HL-60/S4 treated with phorbol 12-myristate 13-acetate at 8.2 ng/mL for 4 days and 3 days (cell line): ENCODE data around the gene COL5A1.

ENCODE experiments used
- in situ Hi-C: fragments of 300-500 bp; cut with MboI; formaldehyde crosslinking; loops from 2 replicates; pipeline ENCODE4 v1.15.0; 2022; ENCODE audit warnings: low sequenced_read_pairs

COL5A1 gene

DNA sequence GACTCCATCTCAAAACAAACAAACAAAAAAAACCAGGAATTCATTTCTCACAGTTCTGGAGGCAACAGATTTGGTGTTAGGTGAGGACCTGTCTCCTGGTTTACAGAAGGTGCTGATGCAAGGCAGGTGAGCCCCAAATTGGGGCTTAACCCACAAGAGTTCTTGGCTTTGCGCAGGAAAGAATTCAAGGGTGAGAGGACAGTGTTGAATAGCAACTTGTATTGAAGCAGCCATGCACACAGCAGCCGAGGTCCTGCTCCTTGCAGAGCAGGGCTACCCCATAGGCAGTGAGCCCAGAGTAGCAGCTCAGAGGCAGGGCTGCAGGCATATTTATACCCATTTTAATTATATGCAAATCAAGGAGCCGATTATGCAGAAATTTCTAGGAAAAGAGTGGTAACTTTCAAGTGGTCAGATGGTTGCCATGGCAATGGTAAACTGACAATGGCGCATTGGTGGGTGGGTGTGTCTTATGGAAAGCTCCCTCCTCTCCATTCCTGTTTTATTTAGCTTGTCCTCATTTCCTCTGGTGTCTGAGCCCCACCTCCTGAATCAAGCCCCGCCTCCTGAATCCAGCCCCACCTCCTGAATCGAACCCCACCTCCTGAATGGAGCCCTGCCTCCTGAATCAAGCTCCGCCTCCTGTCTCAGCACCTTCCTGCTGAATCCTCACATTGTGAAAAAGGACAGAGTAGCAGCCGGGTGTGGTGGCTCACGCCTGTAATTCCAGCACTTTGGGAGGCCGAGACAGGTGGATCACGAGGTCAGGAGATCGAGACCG lies 34.5 kb upstream of the COL5A1 start:
- in situ Hi-C loops: no loop called here

DNA sequence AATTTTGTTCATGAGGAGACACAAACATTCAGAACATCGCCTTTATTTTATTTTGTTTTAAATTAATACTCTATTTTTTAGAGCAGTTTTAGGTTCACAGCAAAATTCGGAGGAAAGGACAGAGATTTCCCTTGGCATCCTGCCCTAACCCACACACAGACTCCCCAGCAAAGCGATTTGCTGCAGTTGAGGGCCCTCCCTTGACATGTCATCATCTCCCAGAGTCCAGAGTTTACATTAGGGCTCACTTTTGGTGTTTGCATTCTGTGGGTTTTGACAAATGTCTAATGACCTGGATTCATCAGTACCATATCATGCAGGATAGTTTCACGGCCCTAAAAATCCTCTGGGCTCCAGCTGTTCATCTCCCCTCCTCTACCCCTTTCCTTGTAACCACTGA lies 33.6 kb upstream of the COL5A1 start:
- in situ Hi-C loops: no loop called here

DNA sequence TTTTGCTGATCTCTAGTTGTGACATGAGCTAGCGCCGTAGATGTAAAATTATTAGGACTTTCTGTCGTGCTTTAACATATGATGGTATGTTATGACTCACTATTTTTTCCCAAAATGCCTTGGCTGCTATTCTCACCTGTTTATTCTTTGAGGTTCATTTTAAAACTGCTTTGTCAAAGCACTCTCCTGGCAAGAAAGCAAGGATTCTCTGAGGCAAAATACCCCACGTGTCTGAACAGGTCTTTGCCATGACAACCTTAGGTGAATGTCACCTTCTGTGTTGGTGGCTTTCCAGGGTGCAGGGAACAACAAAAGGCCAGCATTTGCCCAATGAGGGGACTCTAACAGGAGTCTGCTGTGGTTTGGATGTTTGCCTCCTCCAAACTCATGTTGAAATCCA lies 30.6 kb upstream of the COL5A1 start:
- in situ Hi-C loops: no loop called here

DNA sequence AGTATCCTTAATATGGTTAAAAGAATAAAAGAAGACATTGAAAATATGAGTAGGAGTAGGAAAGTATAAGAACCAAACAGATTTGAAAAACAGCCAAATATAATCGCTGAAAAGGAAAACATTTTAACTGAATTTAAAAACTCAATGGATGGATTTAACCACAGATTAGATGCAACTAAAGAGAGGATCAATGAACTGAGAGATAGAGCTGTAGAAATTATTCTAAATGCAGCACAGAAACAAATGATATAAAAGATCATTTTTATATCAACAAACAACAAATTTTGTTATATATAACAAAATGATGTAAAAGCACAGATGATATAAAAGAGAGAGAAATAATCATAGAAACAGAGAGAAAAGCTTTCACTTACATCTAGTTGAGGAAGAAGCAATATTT lies 29.3 kb upstream of the COL5A1 start:
- in situ Hi-C loops: no loop called here

DNA sequence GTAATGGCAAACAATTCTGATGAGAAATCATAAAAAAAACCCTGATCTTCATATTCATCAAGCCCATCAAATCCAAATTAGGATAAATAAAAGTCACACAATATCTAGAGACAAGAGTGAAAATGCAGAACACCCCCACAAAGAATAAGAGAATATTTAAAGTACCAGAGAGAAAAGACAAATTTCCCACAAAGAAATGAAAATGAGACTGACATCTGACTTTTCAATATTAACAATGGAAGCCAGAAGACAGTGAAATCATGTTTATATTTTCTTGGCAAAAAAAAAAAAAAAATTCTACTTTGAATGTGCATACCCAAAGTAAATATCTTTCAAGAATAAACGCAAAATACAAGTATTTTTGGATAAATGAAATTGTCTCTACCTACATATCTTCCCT lies 28.9 kb upstream of the COL5A1 start:
- in situ Hi-C loops: no loop called here

DNA sequence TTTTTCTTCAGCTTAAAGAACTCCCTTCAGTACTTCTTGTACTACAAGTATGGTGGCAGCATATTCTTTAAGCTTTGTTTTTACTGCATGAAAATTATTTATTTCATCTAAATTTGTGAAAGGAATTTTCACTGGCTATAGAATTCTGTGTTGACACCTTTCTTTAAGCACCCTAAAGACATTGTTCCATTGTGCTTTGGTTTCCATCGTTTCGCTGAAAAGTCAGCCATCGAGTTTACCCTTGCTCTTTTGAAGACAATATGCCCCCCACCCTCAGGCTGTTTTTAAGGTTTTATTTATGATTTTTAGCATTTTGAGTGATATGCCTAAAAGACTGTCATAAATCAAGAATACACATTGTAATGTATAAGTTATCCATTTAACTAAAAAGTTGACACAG lies 27.3 kb upstream of the COL5A1 start:
- in situ Hi-C loops: no loop called here

DNA sequence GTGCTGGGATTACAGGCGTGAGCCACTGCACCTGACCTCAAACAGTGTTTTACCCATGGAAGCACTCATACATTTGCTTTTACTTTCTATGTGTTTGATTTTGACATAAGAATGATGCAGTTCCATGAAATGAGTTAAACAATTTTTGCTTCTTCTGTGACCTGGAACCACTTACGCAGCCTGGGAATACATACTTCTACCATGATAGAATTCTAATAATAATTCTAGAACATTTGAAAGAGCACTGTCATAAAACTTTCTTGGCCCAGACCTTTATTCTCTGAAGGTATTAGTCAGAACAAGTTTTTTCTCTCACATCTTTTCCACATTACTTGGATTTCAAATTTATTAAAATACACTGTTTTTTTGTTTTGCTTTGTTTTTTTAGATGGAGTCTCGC lies 25.3 kb upstream of the COL5A1 start:
- in situ Hi-C loops: no loop called here

DNA sequence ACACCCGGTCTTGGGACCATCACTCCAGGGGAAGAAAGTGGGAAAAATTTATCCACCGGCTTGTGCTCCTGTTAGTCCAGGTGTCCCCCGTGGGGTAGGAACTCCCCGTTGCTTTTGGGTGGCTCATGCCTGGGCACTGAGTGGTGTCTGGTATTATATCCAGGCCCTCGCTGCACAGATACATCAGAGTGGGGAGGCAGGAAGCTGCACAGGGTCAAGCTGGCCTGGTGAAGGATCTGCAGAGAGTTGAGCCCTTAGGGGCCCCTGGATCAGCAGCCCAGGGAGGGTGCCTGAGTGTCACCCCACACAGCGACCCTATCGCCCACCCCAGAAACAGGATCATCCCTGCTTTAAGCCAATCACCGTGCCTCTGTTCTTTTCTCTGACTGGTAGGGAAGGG lies 24.4 kb upstream of the COL5A1 start:
- in situ Hi-C loops: no loop called here

DNA sequence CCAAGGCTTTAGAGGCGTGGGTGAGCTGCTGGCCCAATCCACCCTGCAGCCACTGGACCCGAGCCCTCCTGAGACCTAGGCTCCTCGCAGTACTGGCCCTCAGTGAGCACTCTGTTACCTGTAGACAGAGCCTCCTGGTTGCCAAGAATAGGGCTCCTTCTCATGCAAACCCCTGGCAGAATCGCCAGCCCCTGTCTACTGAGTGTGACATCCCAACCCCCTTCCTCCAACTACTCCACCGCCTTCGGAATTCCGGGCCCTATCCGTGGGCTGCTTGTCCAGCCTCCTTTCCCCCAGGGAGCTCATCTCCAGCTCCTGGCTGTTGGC lies 23.8 kb upstream of the COL5A1 start:
- in situ Hi-C loops: no loop called here

DNA sequence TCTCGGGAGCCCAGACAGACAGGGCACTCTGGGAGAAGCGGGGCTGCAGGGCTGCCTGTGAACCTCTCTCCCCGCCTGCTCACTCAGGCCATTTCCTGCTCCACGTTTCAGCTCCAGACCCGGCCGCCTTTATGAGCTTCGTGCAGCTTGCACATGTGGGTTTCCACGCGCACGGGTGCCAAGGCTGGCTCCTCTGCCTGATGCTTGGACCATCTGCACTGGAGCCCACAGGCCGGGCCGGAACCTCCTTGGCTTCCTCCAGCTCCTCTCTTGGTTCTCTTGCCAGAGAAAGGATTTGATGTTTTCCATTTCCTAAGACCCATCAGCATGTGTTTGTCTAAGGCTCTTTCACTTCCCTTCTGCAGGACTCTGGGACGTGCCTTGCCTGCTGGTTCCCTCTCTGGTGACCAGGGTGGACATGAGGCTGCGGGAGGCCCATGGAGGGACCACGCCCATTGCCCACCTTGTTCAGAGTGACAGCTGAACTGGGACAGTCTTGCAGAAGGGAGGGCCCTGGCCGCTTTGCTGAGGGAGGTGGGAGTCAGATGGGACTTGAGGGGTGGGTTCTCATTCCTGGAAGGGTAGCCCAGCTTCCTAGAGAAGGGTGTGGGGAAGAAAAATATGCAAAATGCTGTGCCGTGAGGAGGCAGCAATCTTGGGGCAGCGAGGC lies 23.3 kb upstream of the COL5A1 start:
- in situ Hi-C loops: no loop called here

DNA sequence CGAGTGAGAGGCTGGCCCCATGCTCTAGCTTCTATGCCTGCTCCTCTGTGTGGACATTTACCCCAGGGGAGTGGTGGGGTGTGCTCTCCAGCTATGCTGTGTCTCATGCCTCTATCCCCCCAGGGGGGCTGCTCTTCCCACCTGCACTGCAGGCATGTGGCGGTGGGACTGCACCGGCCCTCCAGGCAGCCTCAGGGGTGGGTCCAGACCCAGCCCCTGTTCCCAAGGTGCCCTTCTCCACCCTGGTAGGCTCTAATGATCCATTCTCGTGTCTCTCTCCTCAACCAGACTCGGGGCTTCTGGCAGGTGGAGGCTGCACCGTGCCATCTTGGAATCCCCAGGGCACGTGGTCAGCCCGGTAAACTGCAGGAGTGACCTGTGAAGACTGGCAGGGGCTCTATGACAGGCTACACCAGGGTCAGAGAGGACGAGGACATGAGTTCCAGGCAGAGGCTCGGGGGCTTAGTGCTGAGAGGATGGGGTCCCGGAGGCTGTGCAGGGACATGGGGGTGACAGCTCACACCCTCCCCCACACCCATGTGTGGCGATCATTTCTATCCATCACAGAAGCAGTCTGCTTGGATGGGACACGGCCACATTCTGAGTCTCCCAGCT lies 22.7 kb upstream of the COL5A1 start:
- in situ Hi-C loops: no loop called here

DNA sequence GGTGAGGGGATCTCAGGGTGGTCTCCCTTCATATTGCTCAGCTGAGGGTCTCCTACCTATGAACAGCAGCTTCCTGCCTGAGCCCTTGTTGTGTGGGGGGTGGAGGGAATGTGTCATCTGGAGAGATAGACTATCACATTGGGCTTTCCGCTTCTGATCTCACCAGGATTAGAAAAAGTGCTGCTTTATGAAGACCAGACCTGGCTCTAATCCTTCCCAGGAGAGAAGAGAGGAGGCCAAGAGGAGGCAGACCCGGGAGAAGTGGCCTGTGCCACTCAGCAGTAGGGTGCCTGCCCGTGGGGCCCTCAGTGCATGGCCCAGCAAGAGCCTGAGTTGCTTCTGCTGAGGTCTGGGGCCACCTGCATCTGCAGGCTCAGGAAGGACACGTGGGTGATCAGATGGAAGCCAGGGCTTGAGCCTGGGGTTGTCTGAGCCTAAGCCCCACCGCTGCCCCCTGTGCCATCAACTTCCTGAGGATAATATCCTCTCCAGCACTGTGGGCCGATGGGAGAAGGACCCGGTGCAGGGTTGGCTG lies 22.1 kb upstream of the COL5A1 start:
- in situ Hi-C loops: no loop called here

DNA sequence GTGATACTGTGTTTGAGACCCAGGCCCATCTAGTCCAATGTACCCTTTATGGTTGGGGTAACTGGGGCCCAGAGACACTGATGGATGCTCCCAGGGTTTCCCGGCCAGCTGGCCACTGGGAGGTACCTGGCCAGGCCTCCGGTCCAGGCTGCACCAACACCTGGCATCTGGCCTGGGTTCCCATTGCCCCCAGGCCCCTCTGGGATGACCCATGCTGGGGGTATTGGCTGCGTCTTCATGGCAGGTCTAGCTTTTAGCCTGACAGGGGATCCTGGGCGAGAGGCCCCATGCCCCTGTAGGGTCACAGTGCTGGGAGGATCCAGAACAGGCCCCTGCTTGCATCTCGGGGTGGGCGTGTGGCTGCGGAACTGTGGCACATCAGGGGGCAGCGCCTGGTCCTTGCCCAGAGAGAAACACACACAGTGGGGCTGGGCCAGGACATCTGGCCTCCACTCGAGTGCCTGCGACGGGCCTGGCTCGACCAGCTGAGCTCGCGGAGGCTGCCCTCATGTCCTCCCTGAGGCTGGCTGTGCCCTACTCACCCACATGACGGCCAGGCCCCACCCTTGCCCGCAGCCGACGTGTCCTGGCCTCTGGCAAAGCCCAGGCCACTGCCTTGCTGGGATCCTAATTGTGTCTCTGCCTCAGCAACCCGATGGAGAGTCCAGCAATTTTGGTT lies 21.5 kb upstream of the COL5A1 start:
- in situ Hi-C loops: no loop called here

DNA sequence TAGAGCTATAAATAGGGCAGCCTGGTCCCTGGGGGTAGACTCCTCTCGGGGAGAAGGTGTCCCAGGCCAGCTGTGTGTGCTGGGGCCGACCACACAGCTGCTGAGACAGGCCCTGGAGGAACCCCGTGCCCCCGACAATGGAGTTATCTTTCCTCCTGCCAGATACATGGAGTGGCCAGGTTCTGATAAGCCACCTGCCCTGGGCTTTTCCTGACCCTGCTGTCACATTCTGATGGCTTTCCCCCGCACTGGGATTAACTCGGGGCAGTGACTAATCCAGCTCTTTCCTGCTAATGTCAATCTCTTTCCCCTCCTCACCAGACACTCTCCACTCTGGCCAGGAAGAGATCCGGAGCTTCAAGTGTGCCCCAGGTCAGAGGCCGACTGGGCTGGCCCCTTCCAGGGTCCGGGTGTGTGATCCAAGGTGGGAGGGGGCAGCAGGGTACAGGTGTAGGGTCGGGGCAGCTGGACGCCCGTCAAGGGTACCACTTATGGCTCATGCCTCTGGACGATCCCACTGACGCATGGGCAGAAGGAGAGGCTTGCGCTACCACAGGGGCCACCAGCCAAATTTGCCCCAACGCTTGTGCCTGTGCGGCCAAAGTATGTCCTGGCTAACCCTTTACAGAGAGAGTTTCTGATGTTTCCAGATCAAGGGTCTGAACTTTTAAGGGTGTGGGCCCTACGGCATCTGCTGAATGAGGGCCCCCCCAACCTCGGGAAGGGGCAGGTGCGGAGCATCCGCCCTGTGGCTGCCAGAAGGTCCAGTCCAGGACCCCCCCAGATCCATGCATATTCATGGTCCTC lies 20.6 kb upstream of the COL5A1 start:
- in situ Hi-C loops: no loop called here

DNA sequence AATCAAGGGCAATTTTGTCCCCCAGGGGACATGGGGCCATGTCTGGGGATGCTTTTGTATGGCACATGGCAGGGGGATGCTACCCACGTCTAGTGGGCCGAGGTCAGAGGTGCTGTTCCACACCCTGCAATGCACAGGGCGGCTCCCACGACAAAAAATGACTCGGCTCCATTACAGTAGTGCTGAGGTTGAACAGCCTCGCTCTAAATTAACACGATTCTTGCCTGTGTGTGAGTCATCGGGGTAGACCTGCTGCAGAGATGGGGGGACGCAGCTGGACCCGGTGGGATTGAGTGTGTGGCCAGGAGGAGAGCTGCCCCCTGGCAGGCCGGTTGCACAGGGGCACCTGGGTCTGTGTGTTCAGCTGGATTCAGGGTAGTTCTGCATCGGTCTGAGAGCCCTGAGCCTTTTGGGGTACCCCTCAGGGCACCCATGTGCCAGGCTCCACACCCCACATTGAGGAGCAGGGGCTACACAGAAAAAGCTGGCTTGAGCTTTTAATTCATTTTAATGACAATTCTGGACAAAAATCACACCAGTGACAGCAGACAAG lies 20.0 kb upstream of the COL5A1 start:
- in situ Hi-C loops: no loop called here

DNA sequence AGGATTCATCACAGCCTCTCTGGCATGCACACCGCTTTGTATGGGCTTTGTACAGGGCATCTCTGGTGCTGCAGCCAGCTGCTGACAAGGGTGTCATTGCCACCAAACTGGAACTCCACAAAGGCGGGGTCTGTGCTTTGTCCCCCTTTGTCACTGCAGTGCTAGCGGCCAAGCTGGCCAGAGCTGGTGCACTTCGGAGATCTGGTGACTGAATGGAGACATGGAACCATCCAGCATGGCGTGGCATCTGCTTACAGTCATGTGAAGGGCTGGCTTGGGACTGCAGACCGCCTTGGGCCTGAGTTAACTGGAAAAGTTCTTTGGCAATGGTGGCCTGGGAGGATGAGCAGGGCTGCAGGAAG lies 18.7 kb upstream of the COL5A1 start:
- in situ Hi-C loops: no loop called here

DNA sequence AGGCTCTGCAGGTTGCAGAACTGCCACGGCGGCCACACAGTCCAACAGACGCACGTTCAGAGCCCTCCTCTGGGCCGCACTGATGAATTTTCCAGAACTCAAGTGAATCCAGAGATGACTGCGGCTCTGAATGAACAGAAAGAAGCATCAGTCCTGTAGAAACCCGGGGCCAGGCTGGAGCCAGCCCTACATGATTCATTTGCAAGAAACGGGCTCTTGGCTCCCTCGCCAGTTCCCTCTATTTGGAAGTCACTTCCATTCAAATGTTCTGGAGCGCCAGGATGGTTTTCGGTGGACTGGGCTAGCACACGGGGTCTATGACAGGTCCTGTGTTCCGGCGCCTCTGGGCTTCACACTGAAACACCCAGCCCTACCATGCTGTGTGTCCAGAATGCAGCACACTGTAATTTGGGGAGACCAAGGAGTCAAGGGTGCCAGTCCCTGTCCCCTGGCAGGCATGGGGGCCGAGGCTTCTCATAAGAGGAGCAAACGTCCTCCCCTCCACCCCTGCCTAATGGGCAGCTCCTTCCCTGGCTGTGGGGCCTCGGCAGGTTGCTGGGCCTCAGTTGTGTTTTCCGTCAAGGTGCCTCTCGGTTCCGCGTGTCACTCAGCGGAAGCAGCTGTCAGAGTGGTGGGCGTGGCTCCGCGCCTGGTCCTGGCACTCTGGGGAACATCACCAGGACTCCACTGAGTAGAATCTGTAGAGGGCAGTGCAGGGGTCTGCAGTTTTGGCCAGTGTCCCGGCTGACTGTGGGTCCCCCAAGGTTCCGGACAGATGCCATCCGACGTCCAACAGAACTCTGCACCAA lies 18.1 kb upstream of the COL5A1 start:
- in situ Hi-C loops: no loop called here

DNA sequence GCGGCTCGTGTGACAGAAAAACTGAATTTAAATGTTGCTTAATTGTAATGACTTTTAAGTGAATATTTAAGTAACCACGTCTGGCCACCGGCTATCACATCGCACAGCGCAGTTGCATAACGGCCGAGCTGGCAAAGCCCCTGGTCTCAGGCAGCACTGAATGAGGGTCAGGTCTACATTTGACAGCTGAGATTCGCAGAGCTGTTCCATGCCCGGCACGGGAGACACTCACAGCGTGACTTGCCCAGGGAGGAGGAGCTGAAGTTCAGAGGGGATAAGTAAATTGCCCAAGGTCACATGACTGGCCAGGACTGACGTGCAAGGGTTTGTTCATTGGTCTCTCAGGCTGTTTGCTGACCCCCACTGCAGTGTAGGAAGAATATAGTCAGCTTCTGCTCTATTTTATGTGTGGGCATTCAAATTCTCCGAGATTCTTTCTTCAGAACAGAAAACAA lies 17.4 kb upstream of the COL5A1 start:
- in situ Hi-C loops: no loop called here

DNA sequence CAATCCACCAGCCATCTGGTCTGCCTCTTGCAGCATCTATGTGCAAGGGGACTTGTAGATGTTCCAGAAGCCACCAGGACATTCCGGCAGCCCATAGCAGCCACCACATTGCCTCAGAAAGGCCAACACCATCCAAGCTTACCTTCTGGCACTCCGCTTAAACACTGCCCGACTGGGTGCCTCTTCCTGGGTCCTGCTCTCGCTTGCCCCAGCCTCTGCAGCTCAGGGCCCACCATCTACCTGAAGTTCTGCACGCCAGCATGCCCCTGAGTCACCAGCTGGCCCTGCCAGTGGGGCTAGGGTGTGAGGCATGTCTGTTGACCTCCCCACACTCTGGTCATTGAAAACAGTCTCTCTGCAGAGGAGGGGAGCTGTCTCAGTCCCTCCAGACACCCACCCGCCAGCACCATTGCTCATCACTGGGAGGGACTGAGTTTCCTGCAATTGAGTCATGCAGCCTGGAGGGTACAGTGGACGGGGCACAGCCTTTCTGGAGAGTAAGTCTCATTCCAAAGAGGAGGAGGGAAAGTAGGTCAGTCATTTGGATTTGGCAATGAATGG lies 16.9 kb upstream of the COL5A1 start:
- in situ Hi-C loops: no loop called here
